Body of pancreas (tissue), 4 donors: Measurements from ENCODE around the gene ZNF595.
"Not testable (repeated sequence)": the region's sequence is repeated elsewhere in the genome, so short reads cannot be mapped to it uniquely, and the experiment has no call there.

ENCODE experiments used
- CTCF ChIP-seq, 7 experiments: fragments of 450-650 bp in 4 of 7; fragments of 200-600 bp in 3 of 7; sonication (generic) in 3 of 7; IDR thresholded peaks; one replicate each; pipeline ENCODE4 v1.5.1; 2016 to 2019; ENCODE audit warnings: antibody characterized with exemption in 7 of 7
- POLR2A ChIP-seq, 3 donors: fragments of 450-650 bp; IDR thresholded peaks; one replicate each; pipeline ENCODE4 v1.6.1; 2016; ENCODE audit warnings: antibody characterized with exemption in 3 of 3, mild to moderate bottlenecking in 2 of 3

GRCh38 chr4:36559-37415 is 16.3 kb upstream of the ZNF595 start:
- TF ChIP-seq CTCF, POLR2A (IDR thresholded peaks at IDR 0.05): not testable (repeated sequence)
